ENCODE data around the gene VPS35. TPM values are rescaled to one million over a fixed set of nuclear protein-coding genes. Genes with fewer than 3 reads are reported as not detected.

The VPS35 gene
- polyA plus RNA-seq, 2 of the 4 experiments (the other 2 are of a cell fraction), result 82.3 to 85.5 TPM

GRCh38 chr16:46711106-46712058 lies 22.4 kb upstream of the VPS35 start (continued):
- TF ChIP-seq RFX5 (IDR thresholded peaks at IDR 0.05) (no peak), EHF (CRISPR knock-in tag; IDR thresholded peaks at IDR 0.05) (no peak)

DNA sequence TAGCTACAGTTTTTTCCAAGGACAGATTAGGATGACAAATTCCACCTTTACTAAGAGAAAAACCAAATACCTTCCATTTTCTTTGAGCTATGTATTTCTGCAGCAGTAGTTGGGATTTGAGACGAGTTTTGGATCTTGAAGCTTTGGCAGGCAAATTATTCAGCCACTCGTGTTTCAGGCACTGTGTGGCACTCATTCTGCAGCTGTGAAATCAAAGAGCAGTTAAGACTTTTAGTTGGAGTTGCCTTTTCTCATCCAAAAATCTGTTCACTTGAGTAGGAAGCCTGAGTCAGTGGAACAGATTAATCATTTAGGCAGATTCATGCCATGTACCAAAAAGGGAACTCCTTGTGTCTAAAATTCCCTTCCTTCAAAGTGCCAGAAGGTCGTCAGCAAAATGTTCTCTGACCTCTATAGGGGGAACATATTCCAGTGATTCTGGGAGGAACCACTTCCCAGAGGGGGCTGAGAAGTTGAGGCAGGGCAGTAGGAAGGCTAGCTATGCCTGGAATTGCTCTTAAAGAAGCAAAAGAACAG lies 20.6 kb upstream of the VPS35 start:
- H3K4me1 ChIP-seq, result no peaks in the 10 kb centered on the region
- DNase-seq (ENCODE audit: low read depth in 1 of 2, low spot score in 1 of 2) (no peak), ATAC-seq (no peak), FAIRE-seq (no peak)
- no peaks in the 10 kb centered on the region for H3K9me3 ChIP-seq
- no peak overlapping the region for H3K27ac ChIP-seq
- H3K4me2 ChIP-seq, result no peak overlapping the region
- ChIA-PET CTCF (interaction anchor here (0.6 to 1.4 kb wide), 3 partner anchors 10 to 221 kb away, joined by 3 to 4 read pairs (median 4); no protein-coding TSS in a partner anchor), POLR2A (interaction anchor here (0.6 kb wide), 1 partner anchor 93 kb away, joined by 3 read pairs; no protein-coding TSS in a partner anchor)
- TF ChIP-seq FOSB (CRISPR knock-in tag; IDR thresholded peaks at IDR 0.05), result no peak
- no peak for TF ChIP-seq RAD21 (conservative IDR thresholded peaks at IDR 0.05 in 1 of 2, IDR thresholded peaks at IDR 0.05 in 1 of 2)
- TF ChIP-seq RFX5 (IDR thresholded peaks at IDR 0.05), result no peak
- TF ChIP-seq, protein P1, sequence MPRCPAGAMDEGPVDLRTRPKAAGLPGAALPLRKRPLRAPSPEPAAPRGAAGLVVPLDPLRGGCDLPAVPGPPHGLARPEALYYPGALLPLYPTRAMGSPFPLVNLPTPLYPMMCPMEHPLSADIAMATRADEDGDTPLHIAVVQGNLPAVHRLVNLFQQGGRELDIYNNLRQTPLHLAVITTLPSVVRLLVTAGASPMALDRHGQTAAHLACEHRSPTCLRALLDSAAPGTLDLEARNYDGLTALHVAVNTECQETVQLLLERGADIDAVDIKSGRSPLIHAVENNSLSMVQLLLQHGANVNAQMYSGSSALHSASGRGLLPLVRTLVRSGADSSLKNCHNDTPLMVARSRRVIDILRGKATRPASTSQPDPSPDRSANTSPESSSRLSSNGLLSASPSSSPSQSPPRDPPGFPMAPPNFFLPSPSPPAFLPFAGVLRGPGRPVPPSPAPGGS (IDR thresholded peaks at IDR 0.05), result no peak
- TF ChIP-seq EP300 (IDR thresholded peaks at IDR 0.05), result no peak
- TF ChIP-seq POLR2AphosphoS2 (conservative IDR thresholded peaks at IDR 0.05; ENCODE audit: low read length), result no peak
- TF ChIP-seq GATA3 (IDR thresholded peaks at IDR 0.05; ENCODE audit: borderline replicate concordance), result no peak
- TF ChIP-seq JUN (IDR thresholded peaks at IDR 0.05), result no peak
- TF ChIP-seq ATOH8 (CRISPR knock-in tag; IDR thresholded peaks at IDR 0.05; ENCODE audit: low read depth), result no peak
- no peak for TF ChIP-seq TP53 (CRISPR knock-in tag; IDR thresholded peaks at IDR 0.05)
- no peak for TF ChIP-seq HMGXB4 (CRISPR knock-in tag; IDR thresholded peaks at IDR 0.05; ENCODE audit: borderline replicate concordance)
- no peak for TF ChIP-seq FOSL2 (IDR thresholded peaks at IDR 0.05)
- no peak for TF ChIP-seq FOSL2 (CRISPR knock-in tag; IDR thresholded peaks at IDR 0.05)
- TF ChIP-seq, protein P2, sequence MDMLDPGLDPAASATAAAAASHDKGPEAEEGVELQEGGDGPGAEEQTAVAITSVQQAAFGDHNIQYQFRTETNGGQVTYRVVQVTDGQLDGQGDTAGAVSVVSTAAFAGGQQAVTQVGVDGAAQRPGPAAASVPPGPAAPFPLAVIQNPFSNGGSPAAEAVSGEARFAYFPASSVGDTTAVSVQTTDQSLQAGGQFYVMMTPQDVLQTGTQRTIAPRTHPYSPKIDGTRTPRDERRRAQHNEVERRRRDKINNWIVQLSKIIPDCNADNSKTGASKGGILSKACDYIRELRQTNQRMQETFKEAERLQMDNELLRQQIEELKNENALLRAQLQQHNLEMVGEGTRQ (IDR thresholded peaks at IDR 0.05), result no peak
- WGBS (ENCODE audit: missing lambda C conversion rate), result 31% methylated on average over 3 of the region's 3 CpGs
- no peak overlapping the region for H3K4me3 ChIP-seq

GRCh38 chr16:46706642-46707041 lies 17.7 kb upstream of the VPS35 start:
- H3K9me3 ChIP-seq, result no peaks in the 10 kb centered on the region
- FAIRE-seq (no peak), ATAC-seq (no peak), DNase-seq (ENCODE audit: low read depth in 1 of 2, low spot score in 1 of 2) (no peak)
- no peak overlapping the region for H3K4me3 ChIP-seq
- CTCF ChIA-PET, result interaction anchor here (0.6 to 1.1 kb wide), 2 partner anchors 15 to 35 kb away, joined by 3 read pairs; no protein-coding TSS in a partner anchor
- 0% methylated on average over 1 of the region's 1 CpG for WGBS (ENCODE audit: missing lambda C conversion rate)
- no peak overlapping the region for H3K4me2 ChIP-seq
- POLR2A ChIA-PET, result no interaction called here
- no peaks in the 10 kb centered on the region for H3K4me1 ChIP-seq
- H3K27ac ChIP-seq, result no peak overlapping the region
- TF ChIP-seq GATA3 (IDR thresholded peaks at IDR 0.05; ENCODE audit: borderline replicate concordance), result no peak
- no peak for TF ChIP-seq EP300 (IDR thresholded peaks at IDR 0.05)
- no peak for TF ChIP-seq EHMT2 (IDR thresholded peaks at IDR 0.05; ENCODE audit: low read depth)
- no peak for TF ChIP-seq SMC3 (IDR thresholded peaks at IDR 0.05)
- no peak for TF ChIP-seq NR3C1 (IDR thresholded peaks at IDR 0.05)
- no peak for TF ChIP-seq NFE2L2 (conservative IDR thresholded peaks at IDR 0.05; ENCODE audit: low read length)
- TF ChIP-seq PHF8 (IDR thresholded peaks at IDR 0.05; ENCODE audit: borderline replicate concordance, low read depth), result no peak
- no peak for TF ChIP-seq EHF (CRISPR knock-in tag; IDR thresholded peaks at IDR 0.05)
- TF ChIP-seq ZNF302 (CRISPR knock-in tag; IDR thresholded peaks at IDR 0.05), result no peak
- no peak for TF ChIP-seq HOXB13 (CRISPR knock-in tag; IDR thresholded peaks at IDR 0.05; ENCODE audit: low read depth)
- TF ChIP-seq HEYL (CRISPR knock-in tag; IDR thresholded peaks at IDR 0.05), result no peak
- TF ChIP-seq RARB (CRISPR knock-in tag; IDR thresholded peaks at IDR 0.05), result no peak
- no peak for TF ChIP-seq RFX5 (IDR thresholded peaks at IDR 0.05)
- no peak for TF ChIP-seq RAD21 (conservative IDR thresholded peaks at IDR 0.05 in 1 of 2, IDR thresholded peaks at IDR 0.05 in 1 of 2)
- TF ChIP-seq, protein P1 (IDR thresholded peaks at IDR 0.05), result no peak
- TF ChIP-seq FOSL2 (IDR thresholded peaks at IDR 0.05), result no peak
- no peak for TF ChIP-seq FOSL2 (CRISPR knock-in tag; IDR thresholded peaks at IDR 0.05)

Measured in A549 (cell line).